B cell (primary cell): ENCODE results near the gene NBAS. TPM values are rescaled to one million over a fixed set of nuclear protein-coding genes. Genes with fewer than 3 reads are reported as not detected.

ENCODE experiments used
- ATAC-seq: fragments of 200-7000 bp; cut with Tn5 transposase; one replicate; pipeline ENCODE4 v1.10.0; 2021; ENCODE audit warnings: low read depth, mild to moderate bottlenecking, moderate number of reproducible peaks, moderate library complexity
- CTCF ChIA-PET: fragments of 350-600 bp; sonication (Branson Sonifier 250); formaldehyde crosslinking; loops from one replicate; lab custom pipeline; 2021; ENCODE audit warnings: antibody characterized with exemption, inconsistent platforms; lab: Charles Lee
- POLR2A ChIA-PET: fragments of 350-600 bp; sonication (Branson Sonifier 250); formaldehyde crosslinking; loops from one replicate; lab custom pipeline; 2021; ENCODE audit warnings: antibody characterized with exemption; lab: Charles Lee
- DNase-seq: peaks from one replicate; pipeline ENCODE4 v3.0.0; 2013
- H2AFZ ChIP-seq: 2 replicates; pipeline ENCODE4 v1.6.1; 2012; ENCODE audit warnings: mild to moderate bottlenecking, low read depth, low read length; ENCODE audit not compliant: insufficient read depth, poor library complexity, severe bottlenecking
- H3K27ac ChIP-seq, 2 donors: 1 replicate in 1 of 2; 2 replicates in 1 of 2; pipeline ENCODE4 v1.5.1; 2012 to 2013; ENCODE audit warnings: low read length in 2 of 2, mild to moderate bottlenecking in 2 of 2, moderate library complexity in 1 of 2
- H3K27me3 ChIP-seq, 4 experiments: fragments of 200-600 bp in 1 of 4; sonication (generic) in 1 of 4; replicated peaks in 1 of 4; 1 replicate in 2 of 4; 2 replicates in 2 of 4; pipeline versions ENCODE4 v1.6.1 to v1.7.0; 2013 to 2016; ENCODE audit warnings: low read length in 3 of 4, mild to moderate bottlenecking in 2 of 4, mixed read lengths in 1 of 4, moderate library complexity in 1 of 4; ENCODE audit not compliant: insufficient read depth in 4 of 4, control insufficient read depth in 3 of 4; ENCODE audit errors: control extremely low read depth in 1 of 4
- H3K36me3 ChIP-seq, 2 experiments: replicated peaks in 1 of 2; 1 replicate in 1 of 2; 2 replicates in 1 of 2; pipeline versions ENCODE4 v1.6.1 to v1.7.1; 2013; ENCODE audit warnings: low read length in 1 of 2; ENCODE audit not compliant: insufficient read depth in 2 of 2, control insufficient read depth in 1 of 2; ENCODE audit errors: control extremely low read depth in 1 of 2, extremely low read depth in 1 of 2
- H3K4me1 ChIP-seq, 2 donors: fragments of 200-600 bp in 1 of 2; sonication (generic) in 1 of 2; 1 replicate in 1 of 2; 2 replicates in 1 of 2; pipeline versions ENCODE4 v1.5.1 to v1.6.1; 2013 to 2017; ENCODE audit warnings: low read length in 2 of 2; ENCODE audit not compliant: control insufficient read depth in 2 of 2, insufficient read depth in 2 of 2
- H3K4me2 ChIP-seq: replicated peaks from 2 replicates; pipeline ENCODE3; 2012; ENCODE audit warnings: mild to moderate bottlenecking, low read depth, low read length; ENCODE audit not compliant: poor library complexity, severe bottlenecking
- H3K4me3 ChIP-seq, 5 experiments: fragments of 200-600 bp in 1 of 5; sonication (generic) in 1 of 5; 1 replicate in 3 of 5; 2 replicates in 2 of 5; pipeline versions ENCODE4 v1.5.1 to v1.7.0; 2011 to 2016; ENCODE audit warnings: low read length in 4 of 5, mild to moderate bottlenecking in 4 of 5, low read depth in 2 of 5, control low read depth in 1 of 5, moderate library complexity in 1 of 5; ENCODE audit not compliant: insufficient read depth in 1 of 5; ENCODE audit errors: control extremely low read depth in 1 of 5, extremely low read depth in 1 of 5
- H3K79me2 ChIP-seq: fragments of 200-600 bp; sonication (generic); one replicate; pipeline ENCODE4 v1.6.0; 2016; ENCODE audit warnings: low read length; ENCODE audit not compliant: control insufficient read depth, insufficient read depth
- H3K9ac ChIP-seq: fragments of 200-600 bp; sonication (generic); 2 replicates; pipeline ENCODE4 v1.6.1; 2017; ENCODE audit warnings: mild to moderate bottlenecking, low read length, moderate library complexity
- H3K9me3 ChIP-seq, 3 donors: one replicate each; pipeline versions ENCODE4 v1.6.1 to v1.7.1; 2013; ENCODE audit warnings: low read length in 2 of 3; ENCODE audit not compliant: control insufficient read depth in 2 of 3, insufficient read depth in 1 of 3; ENCODE audit errors: control extremely low read depth in 1 of 3
- H4K20me1 ChIP-seq: 2 replicates; pipeline ENCODE4 v1.6.0; 2012; ENCODE audit warnings: mild to moderate bottlenecking, low read length; ENCODE audit not compliant: insufficient read depth, control insufficient read depth, poor library complexity, severe bottlenecking
- H3K27ac Mint-ChIP-seq: one replicate; pipeline ENCODE4 v1.8.0; 2021; ENCODE audit warnings: mixed read lengths
- H3K27me3 Mint-ChIP-seq: one replicate; pipeline ENCODE4 v1.8.0; 2021; ENCODE audit warnings: mixed read lengths
- H3K4me1 Mint-ChIP-seq: one replicate; pipeline ENCODE4 v1.8.0; 2021; ENCODE audit warnings: mixed read lengths
- H3K4me3 Mint-ChIP-seq: one replicate; pipeline ENCODE4 v1.8.0; 2021; ENCODE audit warnings: mixed read lengths
- H3K9me3 Mint-ChIP-seq: one replicate; pipeline ENCODE4 v1.8.0; 2022; ENCODE audit warnings: mixed read lengths; ENCODE audit not compliant: insufficient read depth
- CTCF ChIP-seq: fragments of 200-600 bp; IDR thresholded peaks from one replicate; pipeline ENCODE4 v1.8.0; 2022; ENCODE audit warnings: antibody characterized with exemption, mild to moderate bottlenecking
- EZH2 ChIP-seq: IDR thresholded peaks from 2 replicates; pipeline ENCODE4 v1.6.1; 2012; ENCODE audit warnings: borderline replicate concordance, low read depth, mild to moderate bottlenecking, moderate library complexity, low read length; ENCODE audit not compliant: insufficient read depth, poor library complexity, severe bottlenecking
- WGBS: methylation state at CpG from one replicate; pipeline ENCODE4 v1.1.5; 2013; ENCODE audit warnings: missing lambda C conversion rate; ENCODE audit not compliant: insufficient coverage; 5-methylcytosine and 5-hydroxymethylcytosine counted together
- intact Hi-C: fragments of 100-400 bp; cut with micrococcal nuclease; formaldehyde crosslinking; loops from one replicate; pipeline ENCODE4 v1.10.0; 2022
- polyA plus RNA-seq: library from polyadenylated mRNA; depleted of rRNA; stranded (reverse); fragments of >200 nt; gene quantifications from 2 replicates; pipeline ENCODE4 v1.2.3, GENCODE V29; 2012
- total RNA-seq, 2 donors: library from RNA; stranded (reverse); fragments of 120-200 nt in 1 of 2; gene quantifications; 1 replicate in 1 of 2; 2 replicates in 1 of 2; pipeline versions ENCODE4 v1.2.3 to v1.2.4, GENCODE V29; 2013 to 2022

Gene NBAS
- total and polyA plus RNA-seq, 2 donors (not counting 1 experiment from before 2014, with no cell fraction given) = 10.6 to 37.3 TPM

- Histone ChIP-seq H3K4me3 (no peak overlapping the region), H3K36me3 (peaks cover 2 to 30% of the 10 kb centered on the region in 2 experiments), H3K27me3 (no peaks in the 10 kb centered on the region), H3K27ac (no peak overlapping the region), H3K79me2 (no peaks in the 10 kb centered on the region), H2AFZ (no peak overlapping the region), H3K9me3 (no peaks in the 10 kb centered on the region), H3K4me2 (no peak overlapping the region), H3K4me1 (no peaks in the 10 kb centered on the region), H3K9ac (no peak overlapping the region), H4K20me1 (no peaks in the 10 kb centered on the region)
- no peaks in the 10 kb centered on the region for H3K4me1 Mint-ChIP-seq
- ChIA-PET POLR2A (no interaction called here), CTCF (interaction anchor here (1.0 kb wide), 1 partner anchor 44 kb away, joined by 3 read pairs; no protein-coding TSS in a partner anchor)
- ATAC-seq = no peak
- no peak overlapping the region for H3K4me3 Mint-ChIP-seq
- intact Hi-C loops = no loop called here
- H3K27ac Mint-ChIP-seq = no peak overlapping the region
- no peaks in the 10 kb centered on the region for H3K9me3 Mint-ChIP-seq
- H3K27me3 Mint-ChIP-seq = no peaks in the 10 kb centered on the region
- DNase-seq = no peak
- TF ChIP-seq CTCF (no peak), EZH2 (no peak)
- WGBS = no CpG with 5 or more reads among the region's 5 CpGs
Observed at GRCh38 chr2:15532996-15533395, 28.1 kb downstream of the NBAS start.

DNA sequence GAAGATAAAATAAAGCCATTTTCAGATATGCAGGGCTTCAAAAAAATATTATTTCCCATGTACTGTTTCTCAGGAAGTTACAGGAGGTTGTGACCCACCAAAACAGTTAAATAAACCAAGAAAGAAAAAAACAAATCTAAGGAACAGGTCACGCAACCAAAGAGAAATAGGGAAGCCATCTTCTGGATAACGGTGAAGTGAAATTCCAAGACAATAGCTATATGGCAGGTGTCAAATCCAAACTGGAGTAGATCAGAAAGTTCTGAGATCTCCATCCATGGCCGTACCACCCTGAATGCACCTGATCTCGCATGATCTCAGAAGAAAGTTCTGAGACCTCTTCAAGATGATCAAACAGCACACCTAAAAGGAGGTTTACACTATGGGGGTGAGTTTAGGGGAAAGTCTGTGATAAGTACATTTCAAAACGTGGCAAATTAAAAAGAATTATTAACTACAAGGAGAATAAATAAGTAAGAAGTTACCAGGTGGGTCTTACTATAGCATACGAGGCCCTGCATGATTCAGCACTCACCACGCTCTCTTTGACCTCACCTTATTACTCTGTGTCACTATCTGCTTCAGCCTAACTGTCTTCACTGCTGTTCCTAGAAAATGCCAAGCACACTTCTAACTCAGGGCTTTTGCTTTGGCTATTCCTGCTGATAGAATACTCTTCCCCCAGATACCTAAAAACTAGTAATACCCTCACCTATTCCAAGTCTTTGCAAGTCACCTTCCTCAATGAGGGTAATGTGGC is 29.9 kb downstream of the NBAS start:
- no peaks in the 10 kb centered on the region for H3K4me1 Mint-ChIP-seq
- DNase-seq (no peak), ATAC-seq (no peak)
- no peak overlapping the region for H3K9ac ChIP-seq
- H3K27ac ChIP-seq = no peak overlapping the region
- peaks cover 2 to 30% of the 10 kb centered on the region in 2 experiments for H3K36me3 ChIP-seq
- H3K27ac Mint-ChIP-seq = no peak overlapping the region
- intact Hi-C loops = no loop called here
- H3K79me2 ChIP-seq = no peaks in the 10 kb centered on the region
- no peak overlapping the region for H2AFZ ChIP-seq
- POLR2A ChIA-PET = no interaction called here
- H3K4me2 ChIP-seq = no peak overlapping the region
- CTCF ChIA-PET = no interaction called here
- TF ChIP-seq EZH2 (no peak), CTCF (no peak)
- H3K4me3 ChIP-seq = no peak overlapping the region
- H3K27me3 ChIP-seq = no peaks in the 10 kb centered on the region
- no peak overlapping the region for H3K4me3 Mint-ChIP-seq
- no peaks in the 10 kb centered on the region for H3K27me3 Mint-ChIP-seq
- no peaks in the 10 kb centered on the region for H3K4me1 ChIP-seq
- WGBS = 100% methylated on average over 3 of the region's 7 CpGs
- H3K9me3 Mint-ChIP-seq = no peaks in the 10 kb centered on the region
- H4K20me1 ChIP-seq = no peaks in the 10 kb centered on the region
- H3K9me3 ChIP-seq = no peaks in the 10 kb centered on the region
